ENCODE results near the gene SLC26A1. TPM values are rescaled to one million over a fixed set of nuclear protein-coding genes. Genes with fewer than 3 reads are reported as not detected.
A peak's percentile ranks its signal among the peaks of the same experiment; 100 is the strongest.

SLC26A1 gene
- total RNA-seq, 1 donor from 2014 or later = under 0.01 TPM

DNA sequence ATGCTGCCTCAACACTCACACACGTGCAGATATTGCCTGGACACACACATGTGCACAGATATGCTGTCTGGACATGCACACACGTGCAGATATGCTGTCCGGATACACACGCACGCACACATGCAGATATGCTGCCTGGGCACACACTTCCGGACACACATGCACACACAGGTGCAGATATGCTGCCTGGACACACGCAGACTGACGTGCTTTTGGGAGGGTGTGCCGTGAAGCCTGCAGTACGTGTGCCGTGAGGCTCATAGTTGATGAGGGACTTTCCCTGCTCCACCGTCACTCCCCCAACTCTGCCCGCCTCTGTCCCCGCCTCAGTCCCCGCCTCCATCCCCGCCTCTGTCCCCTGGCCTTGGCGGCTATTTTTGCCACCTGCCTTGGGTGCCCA is 32.9 kb upstream of the SLC26A1 start:
- DNase-seq (ENCODE audit: low read depth) = peak; percentile 65
- Histone ChIP-seq H3K36me3 (ENCODE audit: control insufficient read depth, insufficient read depth, low read length) (peaks cover 7% of the 10 kb centered on the region), H3K27me3 (ENCODE audit: control insufficient read depth, insufficient read depth, low read length) (peaks cover 3% of the 10 kb centered on the region), H3K4me3 (ENCODE audit: low read depth, low read length) (no peak overlapping the region)
- FAIRE-seq = peak; percentile 99
- TF ChIP-seq, protein P1, sequence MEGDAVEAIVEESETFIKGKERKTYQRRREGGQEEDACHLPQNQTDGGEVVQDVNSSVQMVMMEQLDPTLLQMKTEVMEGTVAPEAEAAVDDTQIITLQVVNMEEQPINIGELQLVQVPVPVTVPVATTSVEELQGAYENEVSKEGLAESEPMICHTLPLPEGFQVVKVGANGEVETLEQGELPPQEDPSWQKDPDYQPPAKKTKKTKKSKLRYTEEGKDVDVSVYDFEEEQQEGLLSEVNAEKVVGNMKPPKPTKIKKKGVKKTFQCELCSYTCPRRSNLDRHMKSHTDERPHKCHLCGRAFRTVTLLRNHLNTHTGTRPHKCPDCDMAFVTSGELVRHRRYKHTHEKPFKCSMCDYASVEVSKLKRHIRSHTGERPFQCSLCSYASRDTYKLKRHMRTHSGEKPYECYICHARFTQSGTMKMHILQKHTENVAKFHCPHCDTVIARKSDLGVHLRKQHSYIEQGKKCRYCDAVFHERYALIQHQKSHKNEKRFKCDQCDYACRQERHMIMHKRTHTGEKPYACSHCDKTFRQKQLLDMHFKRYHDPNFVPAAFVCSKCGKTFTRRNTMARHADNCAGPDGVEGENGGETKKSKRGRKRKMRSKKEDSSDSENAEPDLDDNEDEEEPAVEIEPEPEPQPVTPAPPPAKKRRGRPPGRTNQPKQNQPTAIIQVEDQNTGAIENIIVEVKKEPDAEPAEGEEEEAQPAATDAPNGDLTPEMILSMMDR (IDR thresholded peaks at IDR 0.05; ENCODE audit: insufficient read depth, low read length, severe bottlenecking) = no peak

DNA sequence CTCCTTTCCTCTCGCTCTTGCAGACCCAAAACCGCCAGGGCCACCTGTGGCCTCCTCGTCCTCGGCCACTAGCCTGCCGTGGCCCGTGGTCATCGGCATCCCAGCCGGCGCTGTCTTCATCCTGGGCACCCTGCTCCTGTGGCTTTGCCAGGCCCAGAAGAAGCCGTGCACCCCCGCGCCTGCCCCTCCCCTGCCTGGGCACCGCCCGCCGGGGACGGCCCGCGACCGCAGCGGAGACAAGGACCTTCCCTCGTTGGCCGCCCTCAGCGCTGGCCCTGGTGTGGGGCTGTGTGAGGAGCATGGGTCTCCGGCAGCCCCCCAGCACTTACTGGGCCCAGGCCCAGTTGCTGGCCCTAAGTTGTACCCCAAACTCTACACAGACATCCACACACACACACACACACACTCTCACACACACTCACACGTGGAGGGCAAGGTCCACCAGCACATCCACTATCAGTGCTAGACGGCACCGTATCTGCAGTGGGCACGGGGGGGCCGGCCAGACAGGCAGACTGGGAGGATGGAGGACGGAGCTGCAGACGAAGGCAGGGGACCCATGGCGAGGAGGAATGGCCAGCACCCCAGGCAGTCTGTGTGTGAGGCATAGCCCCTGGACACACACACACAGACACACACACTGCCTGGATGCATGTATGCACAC is 31.8 kb upstream of the SLC26A1 start:
- no peak for FAIRE-seq
- Histone ChIP-seq H3K36me3 (ENCODE audit: control insufficient read depth, insufficient read depth, low read length) (peaks cover 7% of the 10 kb centered on the region), H3K4me3 (ENCODE audit: low read depth, low read length) (no peak overlapping the region), H3K27me3 (ENCODE audit: control insufficient read depth, insufficient read depth, low read length) (no peaks in the 10 kb centered on the region)
- no peak for DNase-seq (ENCODE audit: low read depth)
- TF ChIP-seq, protein P1 (IDR thresholded peaks at IDR 0.05; ENCODE audit: insufficient read depth, low read length, severe bottlenecking) = no peak

DNA sequence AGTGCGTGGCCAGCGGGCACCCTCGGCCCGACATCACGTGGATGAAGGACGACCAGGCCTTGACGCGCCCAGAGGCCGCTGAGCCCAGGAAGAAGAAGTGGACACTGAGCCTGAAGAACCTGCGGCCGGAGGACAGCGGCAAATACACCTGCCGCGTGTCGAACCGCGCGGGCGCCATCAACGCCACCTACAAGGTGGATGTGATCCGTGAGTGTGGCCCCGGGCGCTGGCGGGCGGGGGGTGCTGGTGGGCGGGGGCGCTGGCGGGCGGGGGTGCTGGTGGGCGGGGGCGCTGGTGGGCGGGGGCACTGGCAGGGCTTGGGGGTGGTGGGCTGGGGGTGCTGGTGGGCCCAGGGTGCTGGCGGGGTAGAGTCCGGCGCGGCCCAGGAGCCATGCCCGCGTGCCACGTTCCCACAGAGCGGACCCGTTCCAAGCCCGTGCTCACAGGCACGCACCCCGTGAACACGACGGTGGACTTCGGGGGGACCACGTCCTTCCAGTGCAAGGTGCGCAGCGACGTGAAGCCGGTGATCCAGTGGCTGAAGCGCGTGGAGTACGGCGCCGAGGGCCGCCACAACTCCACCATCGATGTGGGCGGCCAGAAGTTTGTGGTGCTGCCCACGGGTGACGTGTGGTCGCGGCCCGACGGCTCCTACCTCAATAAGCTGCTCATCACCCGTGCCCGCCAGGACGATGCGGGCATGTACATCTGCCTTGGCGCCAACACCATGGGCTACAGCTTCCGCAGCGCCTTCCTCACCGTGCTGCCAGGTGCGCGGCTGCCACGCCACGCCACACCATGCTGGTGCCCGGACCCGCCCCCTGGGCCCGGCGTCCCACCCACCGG is 30.9 kb upstream of the SLC26A1 start:
- no peak for DNase-seq (ENCODE audit: low read depth)
- TF ChIP-seq, protein P1 (IDR thresholded peaks at IDR 0.05; ENCODE audit: insufficient read depth, low read length, severe bottlenecking) = no peak
- Histone ChIP-seq H3K27me3 (ENCODE audit: control insufficient read depth, insufficient read depth, low read length) (no peaks in the 10 kb centered on the region), H3K36me3 (ENCODE audit: control insufficient read depth, insufficient read depth, low read length) (peaks cover 7% of the 10 kb centered on the region), H3K4me3 (ENCODE audit: low read depth, low read length) (no peak overlapping the region)
- FAIRE-seq = no peak

DNA sequence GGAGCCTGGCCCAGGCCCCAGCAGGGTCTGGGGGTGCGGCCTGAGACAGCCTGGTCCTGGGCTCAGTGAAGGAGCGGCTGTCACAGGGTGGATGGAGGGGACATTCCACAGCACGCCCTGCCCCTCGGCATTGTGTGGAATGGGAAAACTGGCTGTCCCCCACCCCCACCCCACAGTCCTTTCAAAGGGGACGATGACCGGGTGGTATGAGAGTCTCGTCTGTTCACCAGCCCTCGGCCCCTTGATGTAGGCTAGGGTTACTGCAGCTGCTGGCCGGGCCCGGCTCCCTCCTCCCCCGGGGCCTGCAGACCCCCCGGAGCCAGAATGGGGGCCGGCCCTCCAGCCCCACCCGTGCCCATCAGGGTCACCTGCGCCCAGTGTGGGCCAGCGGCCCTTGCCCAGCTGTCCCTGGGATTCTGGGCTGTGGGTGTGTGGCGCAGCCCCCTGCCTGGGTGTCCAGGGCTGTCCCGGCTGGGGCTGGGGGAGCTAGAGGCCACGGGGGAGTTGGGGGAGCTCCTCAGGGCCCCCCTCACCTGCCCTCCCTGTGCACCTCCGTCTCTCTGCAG is 30.0 kb upstream of the SLC26A1 start:
- FAIRE-seq (no peak), DNase-seq (ENCODE audit: low read depth) (no peak)
- no peak overlapping the region for H3K4me3 ChIP-seq (ENCODE audit: low read depth, low read length)
- H3K36me3 ChIP-seq (ENCODE audit: control insufficient read depth, insufficient read depth, low read length) = peaks cover 7% of the 10 kb centered on the region
- TF ChIP-seq, protein P1 (IDR thresholded peaks at IDR 0.05; ENCODE audit: insufficient read depth, low read length, severe bottlenecking) = no peak
- no peaks in the 10 kb centered on the region for H3K27me3 ChIP-seq (ENCODE audit: control insufficient read depth, insufficient read depth, low read length)

DNA sequence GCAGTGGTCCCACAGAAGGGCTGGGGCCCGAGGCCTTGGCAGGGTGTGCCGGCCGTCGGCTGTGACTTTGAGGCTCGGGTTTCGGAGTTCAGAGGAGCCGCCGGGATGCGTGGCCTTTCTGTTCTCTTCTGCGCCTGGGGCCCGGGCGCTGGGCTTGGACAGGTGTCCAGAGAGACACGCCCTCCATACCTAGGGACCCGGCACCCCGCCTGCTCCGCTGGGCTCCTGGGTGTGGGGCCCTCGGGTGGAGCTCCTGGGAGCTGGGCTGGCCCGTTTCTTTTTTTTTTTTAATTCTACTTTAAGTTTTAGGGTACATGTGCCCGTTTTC is 29.5 kb upstream of the SLC26A1 start:
- Histone ChIP-seq H3K27me3 (ENCODE audit: control insufficient read depth, insufficient read depth, low read length) (no peaks in the 10 kb centered on the region), H3K36me3 (ENCODE audit: control insufficient read depth, insufficient read depth, low read length) (peaks cover 7% of the 10 kb centered on the region), H3K4me3 (ENCODE audit: low read depth, low read length) (no peak overlapping the region)
- TF ChIP-seq, protein P1 (IDR thresholded peaks at IDR 0.05; ENCODE audit: insufficient read depth, low read length, severe bottlenecking) = no peak
- DNase-seq (ENCODE audit: low read depth) = no peak
- no peak for FAIRE-seq
